Activated B cell treated with CpG ODN at 0.5 μM for 24 hours (primary cell): ENCODE measurements around the gene SLC35E2B. TPM values are rescaled to one million over a fixed set of nuclear protein-coding genes. Genes with fewer than 3 reads are reported as not detected.
"Not testable (repeated sequence)": the region's sequence is repeated elsewhere in the genome, so short reads cannot be mapped to it uniquely, and the experiment has no call there.

Experiments used
- ATAC-seq: fragments of 200-7000 bp; cut with Tn5 transposase; one replicate; pipeline ENCODE4 v1.10.0; 2021; ENCODE audit warnings: low read depth, mild to moderate bottlenecking, moderate library complexity
- CTCF ChIA-PET: fragments of 350-600 bp; sonication (Branson Sonifier 250); formaldehyde crosslinking; loops from one replicate; lab custom pipeline; 2021; ENCODE audit warnings: antibody characterized with exemption; lab: Charles Lee
- POLR2A ChIA-PET: fragments of 350-600 bp; sonication (Branson Sonifier 250); formaldehyde crosslinking; loops from one replicate; lab custom pipeline; 2021; ENCODE audit warnings: antibody characterized with exemption; lab: Charles Lee
- DNase-seq: peaks from one replicate; pipeline ENCODE4 v3.0.0; 2022
- H3K27ac Mint-ChIP-seq: one replicate; pipeline ENCODE4 v1.8.0; 2020; ENCODE audit warnings: mixed read lengths
- H3K27me3 Mint-ChIP-seq: one replicate; pipeline ENCODE4 v1.8.0; 2021; ENCODE audit warnings: mixed read lengths
- H3K36me3 Mint-ChIP-seq: one replicate; pipeline ENCODE4 v1.8.0; 2021; ENCODE audit warnings: low read depth, mixed read lengths
- H3K4me1 Mint-ChIP-seq: one replicate; pipeline ENCODE4 v1.8.0; 2021; ENCODE audit warnings: mixed read lengths
- H3K4me3 Mint-ChIP-seq: one replicate; pipeline ENCODE4 v1.8.0; 2020; ENCODE audit warnings: mild to moderate bottlenecking, mixed read lengths
- H3K9me3 Mint-ChIP-seq: one replicate; pipeline ENCODE4 v1.8.0; 2020; ENCODE audit warnings: mixed read lengths
- intact Hi-C: fragments of 100-400 bp; cut with micrococcal nuclease; formaldehyde crosslinking; loops from one replicate; pipeline ENCODE4 v1.15.1; 2024
- total RNA-seq: library from RNA; stranded (reverse); gene quantifications from 2 replicates; pipeline ENCODE4 v1.2.3, GENCODE V29; 2022
- TF ChIP-seq, protein P1 (sequence below): fragments of 200-600 bp; IDR thresholded peaks from one replicate; pipeline ENCODE4 v1.8.0; 2022; ENCODE audit warnings: antibody characterized with exemption, mild to moderate bottlenecking

SLC35E2B gene
- total RNA-seq, 1 donor from 2014 or later = 54.7 TPM

DNA sequence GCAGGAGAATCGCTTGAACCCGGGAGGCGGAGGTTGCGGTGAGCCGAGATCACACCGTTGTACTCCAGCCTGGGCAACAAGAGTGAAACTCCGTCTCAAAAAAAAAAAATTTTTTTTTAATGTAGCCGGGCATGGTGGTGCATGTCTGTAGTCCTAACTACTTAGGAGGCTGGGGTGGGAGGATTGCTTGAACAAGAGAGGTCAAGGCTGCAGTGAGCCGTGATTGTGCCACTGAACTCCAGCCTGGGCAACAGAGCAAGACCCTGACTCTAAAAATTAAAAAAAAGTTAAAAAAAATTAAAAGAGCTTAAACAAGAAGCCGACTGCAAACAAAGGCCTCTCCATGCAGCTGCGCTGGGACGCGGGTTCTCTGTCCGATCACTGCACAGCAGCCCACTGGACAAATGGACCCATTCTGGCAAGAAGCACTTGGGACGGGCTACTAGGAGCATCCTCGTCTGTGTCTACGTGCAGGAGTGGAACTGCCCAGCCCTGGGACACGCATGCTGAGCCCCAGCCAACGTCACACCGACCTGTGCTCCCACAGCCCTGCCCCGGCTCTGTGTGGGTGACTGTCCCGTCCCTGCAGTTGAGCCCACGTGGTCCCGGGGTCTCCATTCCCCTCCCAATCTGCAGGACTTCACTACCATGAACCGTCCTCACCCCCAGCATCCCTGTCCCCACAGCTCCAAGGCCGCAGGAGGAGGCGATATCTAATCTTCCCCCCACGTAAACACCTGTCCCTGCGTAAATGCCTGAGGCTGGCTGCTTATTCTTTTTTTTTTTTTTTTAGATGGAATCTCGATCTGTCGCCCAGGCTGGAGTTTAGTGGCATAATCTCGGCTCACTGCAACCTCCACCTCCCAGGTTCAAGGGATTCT, 12.3 kb downstream of the SLC35E2B start:
- peaks cover 23% of the 10 kb centered on the region for H3K36me3 Mint-ChIP-seq
- TF ChIP-seq, protein P1, sequence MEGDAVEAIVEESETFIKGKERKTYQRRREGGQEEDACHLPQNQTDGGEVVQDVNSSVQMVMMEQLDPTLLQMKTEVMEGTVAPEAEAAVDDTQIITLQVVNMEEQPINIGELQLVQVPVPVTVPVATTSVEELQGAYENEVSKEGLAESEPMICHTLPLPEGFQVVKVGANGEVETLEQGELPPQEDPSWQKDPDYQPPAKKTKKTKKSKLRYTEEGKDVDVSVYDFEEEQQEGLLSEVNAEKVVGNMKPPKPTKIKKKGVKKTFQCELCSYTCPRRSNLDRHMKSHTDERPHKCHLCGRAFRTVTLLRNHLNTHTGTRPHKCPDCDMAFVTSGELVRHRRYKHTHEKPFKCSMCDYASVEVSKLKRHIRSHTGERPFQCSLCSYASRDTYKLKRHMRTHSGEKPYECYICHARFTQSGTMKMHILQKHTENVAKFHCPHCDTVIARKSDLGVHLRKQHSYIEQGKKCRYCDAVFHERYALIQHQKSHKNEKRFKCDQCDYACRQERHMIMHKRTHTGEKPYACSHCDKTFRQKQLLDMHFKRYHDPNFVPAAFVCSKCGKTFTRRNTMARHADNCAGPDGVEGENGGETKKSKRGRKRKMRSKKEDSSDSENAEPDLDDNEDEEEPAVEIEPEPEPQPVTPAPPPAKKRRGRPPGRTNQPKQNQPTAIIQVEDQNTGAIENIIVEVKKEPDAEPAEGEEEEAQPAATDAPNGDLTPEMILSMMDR = no peak
- intact Hi-C loops = no loop called here
- H3K4me3 Mint-ChIP-seq = no peak overlapping the region
- no peak overlapping the region for H3K27ac Mint-ChIP-seq
- H3K4me1 Mint-ChIP-seq = peaks cover 23% of the 10 kb centered on the region
- ChIA-PET CTCF (no interaction called here), POLR2A (interaction anchor here (0.7 to 0.9 kb wide), 3 partner anchors 97 to 226 kb away, joined by 3 to 8 read pairs (median 7); no protein-coding TSS in a partner anchor)
- DNase-seq (no peak), ATAC-seq (no peak)
- H3K27me3 Mint-ChIP-seq = no peaks in the 10 kb centered on the region
- H3K9me3 Mint-ChIP-seq = no peaks in the 10 kb centered on the region

DNA sequence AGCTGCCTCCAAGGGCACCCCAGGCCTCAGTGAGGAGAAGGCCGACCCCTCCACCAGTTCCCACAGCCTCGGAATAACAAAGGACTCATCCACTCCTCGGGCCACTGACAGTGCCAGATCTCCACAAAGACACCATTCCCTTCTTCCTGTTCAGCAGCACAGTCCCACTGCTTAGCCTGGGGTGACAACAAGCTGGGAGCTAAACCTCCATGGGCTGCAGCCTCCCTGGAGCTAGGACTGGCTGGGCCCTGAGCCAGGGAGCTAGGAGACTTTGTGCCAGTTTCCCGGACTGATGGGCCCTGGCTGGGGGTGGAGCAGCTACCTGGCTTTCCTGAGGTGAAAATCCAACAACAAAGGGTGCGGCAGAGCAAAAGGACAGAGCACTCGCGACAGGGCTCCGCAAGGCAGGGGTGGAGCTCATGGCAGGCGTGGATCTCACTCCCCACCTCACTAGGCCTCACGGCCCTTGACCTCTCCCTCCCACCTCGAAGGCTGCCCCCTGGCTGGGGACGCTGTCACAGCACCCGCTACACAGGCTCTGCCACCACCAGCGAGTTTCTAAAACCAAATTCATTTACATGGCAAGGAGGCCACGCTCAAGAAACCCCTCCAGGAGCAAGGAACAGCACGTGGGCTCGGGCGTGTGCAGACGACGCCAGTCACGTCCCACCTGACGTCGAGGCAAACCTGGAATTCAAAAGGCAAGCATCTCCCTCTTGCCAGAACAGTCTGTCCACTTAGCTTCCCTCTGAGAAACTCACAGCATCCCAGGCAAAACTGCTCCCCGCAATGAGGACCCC, 13.8 kb downstream of the SLC35E2B start:
- intact Hi-C loops = loop anchor here (2.0 to 5.0 kb wide), 2 partner anchors 20 to 61 kb away; partner anchors contain the start of genes CDK11B and MIB2
- H3K9me3 Mint-ChIP-seq = no peaks in the 10 kb centered on the region
- H3K4me1 Mint-ChIP-seq = peaks cover 26% of the 10 kb centered on the region
- TF ChIP-seq, protein P1 = no peak
- H3K27ac Mint-ChIP-seq = peak overlapping the region; percentile 93
- CTCF ChIA-PET = interaction anchor here (1.2 kb wide), 1 partner anchor 98 kb away, joined by 4 read pairs; no protein-coding TSS in a partner anchor
- POLR2A ChIA-PET = interaction anchor here (0.7 to 1.8 kb wide), 5 partner anchors 10 to 227 kb away, joined by 3 to 8 read pairs (median 5); partner anchors contain the start of genes MIB2 and NADK
- DNase-seq (peak; percentile 34), ATAC-seq (peak; percentile 38)
- peak overlapping the region; percentile 78 for H3K4me3 Mint-ChIP-seq
- H3K36me3 Mint-ChIP-seq = peaks cover 20% of the 10 kb centered on the region
- H3K27me3 Mint-ChIP-seq = no peaks in the 10 kb centered on the region

DNA sequence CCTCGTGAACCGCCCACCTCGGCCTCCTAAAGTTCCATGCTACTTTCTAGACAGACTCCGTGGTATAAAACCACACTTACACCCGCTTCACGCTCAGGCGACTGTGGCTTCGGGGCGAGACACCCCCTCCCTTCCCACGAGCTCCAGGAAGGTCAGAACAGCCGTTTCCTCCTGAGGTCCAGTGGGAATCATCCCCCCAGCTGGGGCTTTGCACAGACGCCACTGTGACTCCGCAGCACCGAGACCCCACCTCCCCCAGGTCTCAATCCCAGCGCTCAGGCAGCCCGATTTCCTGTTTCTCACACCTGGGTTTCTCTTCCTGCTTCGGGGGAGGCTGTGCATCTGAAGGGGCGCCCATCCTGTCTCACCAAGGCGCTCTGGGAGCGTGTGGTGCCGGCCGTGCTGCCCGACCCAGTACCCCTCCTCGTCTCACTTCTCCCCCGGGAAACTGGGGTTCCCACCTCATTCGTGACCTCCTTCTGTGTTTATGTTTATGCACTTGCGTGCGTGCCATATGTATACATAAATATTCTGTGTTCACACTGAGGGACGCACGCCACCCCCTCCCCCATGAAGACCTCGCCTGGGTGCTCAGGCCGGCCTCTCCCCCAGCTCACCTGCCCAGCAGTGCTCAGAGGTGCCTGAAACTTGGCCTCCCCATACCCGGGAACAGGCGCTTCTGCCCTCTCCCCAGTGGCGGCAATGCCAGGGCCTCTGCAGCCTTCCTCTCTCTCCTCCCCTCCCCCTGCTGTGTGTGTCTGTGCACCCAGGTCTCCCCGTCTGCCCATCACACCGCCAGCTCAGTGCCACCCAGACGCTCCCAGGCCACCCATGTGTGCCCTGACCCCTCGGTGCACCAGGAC, 14.6 kb downstream of the SLC35E2B start:
- peak overlapping the region; percentile 78 for H3K4me3 Mint-ChIP-seq

DNA sequence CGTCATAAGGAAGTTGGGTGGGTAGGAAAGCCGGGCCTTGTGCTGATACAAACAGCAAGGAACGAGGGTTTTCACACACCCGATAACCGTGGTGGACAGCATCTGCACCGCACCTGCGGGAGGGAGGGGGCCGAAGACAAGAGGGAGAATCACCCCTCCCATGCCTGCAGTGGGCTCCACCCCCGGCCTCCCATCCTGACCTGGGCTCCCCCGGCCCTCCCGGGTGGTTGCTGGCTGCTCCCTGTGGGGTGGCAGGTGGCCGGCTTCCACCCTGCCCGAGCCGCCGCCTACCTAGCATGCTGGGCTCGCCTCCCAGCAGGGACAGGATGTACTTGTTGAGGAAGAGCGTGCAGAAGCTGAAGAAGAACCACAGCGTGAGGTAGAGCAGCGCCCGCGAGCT, 16.5 kb downstream of the SLC35E2B start:
- H3K27ac Mint-ChIP-seq, H3K9me3 Mint-ChIP-seq, CTCF ChIA-PET, H3K27me3 Mint-ChIP-seq, POLR2A ChIA-PET, ATAC-seq, DNase-seq, H3K4me3 Mint-ChIP-seq: not testable (repeated sequence)
- H3K4me1 Mint-ChIP-seq = peaks cover 32% of the 10 kb centered on the region
- H3K36me3 Mint-ChIP-seq = peaks cover 15% of the 10 kb centered on the region
- intact Hi-C loops = loop anchor here (5.0 kb wide), 1 partner anchor 59 kb away; the partner anchor contains the start of gene MIB2

More for the DNA sequence above, 14.6 kb downstream of the SLC35E2B start:
- Mint-ChIP-seq H3K27me3 (no peaks in the 10 kb centered on the region), H3K4me1 (peaks cover 28% of the 10 kb centered on the region), H3K27ac (peak overlapping the region; percentile 93), H3K9me3 (no peaks in the 10 kb centered on the region), H3K36me3 (peaks cover 15% of the 10 kb centered on the region)
- DNase-seq (peak; percentile 62), ATAC-seq (peak; percentile 73)
- ChIA-PET CTCF (interaction anchor here (1.2 kb wide), 1 partner anchor 99 kb away, joined by 4 read pairs; no protein-coding TSS in a partner anchor), POLR2A (interaction anchor here (0.6 to 1.8 kb wide), 7 partner anchors 9 to 270 kb away, joined by 3 to 6 read pairs (median 3); partner anchors contain the start of genes MIB2, MRPL20 and NADK)
- intact Hi-C loops = loop anchor here (2.0 to 5.0 kb wide), 2 partner anchors 19 to 61 kb away; partner anchors contain the start of genes CDK11B and MIB2
- TF ChIP-seq, protein P1 = no peak

DNA sequence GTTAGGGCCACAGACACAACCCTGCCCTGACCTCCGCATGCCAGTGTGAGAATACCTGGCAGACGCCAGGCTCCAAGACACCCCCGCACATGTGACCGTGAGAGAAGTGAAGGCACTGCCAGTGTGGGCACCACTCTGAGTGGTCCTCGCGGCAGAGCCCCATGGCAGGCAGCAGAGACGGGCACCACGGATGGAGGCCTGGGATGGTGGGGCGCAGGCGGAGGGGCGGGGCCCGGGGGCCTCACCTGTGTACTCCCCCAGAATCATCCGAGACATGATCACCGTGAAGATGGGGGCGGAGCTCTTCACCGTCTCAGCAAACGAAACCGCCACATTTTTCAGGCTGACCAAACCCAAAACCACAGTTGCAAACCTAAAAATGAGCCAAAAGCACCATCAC, 17.4 kb downstream of the SLC35E2B start:
- Mint-ChIP-seq H3K27ac (peak overlapping the region; percentile 69), H3K4me1 (peaks cover 32% of the 10 kb centered on the region), H3K36me3 (peaks cover 21% of the 10 kb centered on the region)
- POLR2A ChIA-PET, H3K4me3 Mint-ChIP-seq, H3K9me3 Mint-ChIP-seq, H3K27me3 Mint-ChIP-seq, DNase-seq, ATAC-seq, CTCF ChIA-PET: not testable (repeated sequence)
- intact Hi-C loops = loop anchor here (5.0 kb wide), 1 partner anchor 58 kb away; the partner anchor contains the start of gene MIB2

DNA sequence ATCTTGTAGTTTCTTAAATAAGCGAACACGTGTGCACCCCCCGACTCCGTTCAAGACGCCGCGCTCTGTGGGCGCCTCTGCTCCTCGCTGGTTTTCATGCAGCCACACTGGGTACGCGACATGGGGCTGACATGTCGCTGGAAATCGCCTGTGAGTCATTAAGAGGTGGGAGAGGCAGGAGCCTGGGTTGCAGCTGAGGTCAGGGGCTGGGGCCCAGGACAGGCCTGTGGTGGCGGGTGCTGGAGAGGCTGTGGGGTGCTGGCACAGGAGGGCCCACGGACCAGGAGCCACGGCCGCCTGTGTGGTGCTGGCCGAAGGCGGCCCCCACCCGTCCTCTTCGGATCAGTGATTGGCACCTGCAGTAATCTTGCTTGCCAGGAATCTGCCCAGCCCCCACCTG, 17.8 kb downstream of the SLC35E2B start:
- ATAC-seq, H3K4me3 Mint-ChIP-seq, DNase-seq, CTCF ChIA-PET, H3K9me3 Mint-ChIP-seq, POLR2A ChIA-PET, H3K27me3 Mint-ChIP-seq: not testable (repeated sequence)
- intact Hi-C loops = loop anchor here (5.0 kb wide), 1 partner anchor 58 kb away; the partner anchor contains the start of gene MIB2
- Mint-ChIP-seq H3K4me1 (peaks cover 32% of the 10 kb centered on the region), H3K27ac (peak overlapping the region; percentile 69), H3K36me3 (peaks cover 25% of the 10 kb centered on the region)
